ENCODE measurements around the gene ADAMTSL3.

DNA sequence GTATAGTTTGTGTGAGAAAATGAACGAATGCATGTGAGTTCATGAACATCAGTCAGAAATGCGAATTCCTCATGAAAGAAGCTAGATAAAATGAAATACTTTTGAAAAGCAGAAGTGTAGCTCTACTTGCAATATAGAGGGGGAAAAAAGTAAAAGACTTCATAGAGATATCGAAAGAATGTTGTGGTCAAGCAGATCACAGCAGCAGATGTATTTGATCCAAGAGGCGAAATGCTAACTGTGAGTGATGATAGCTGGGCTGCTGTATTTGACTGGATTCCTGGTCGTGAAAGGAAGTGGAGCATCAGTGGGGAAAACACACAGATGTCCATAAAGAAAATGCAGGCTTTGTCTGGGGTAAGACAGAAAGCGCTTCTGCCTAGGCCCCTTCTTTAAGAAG lies 112.4 kb downstream of the ADAMTSL3 start:
- TF ChIP-seq, protein P1, sequence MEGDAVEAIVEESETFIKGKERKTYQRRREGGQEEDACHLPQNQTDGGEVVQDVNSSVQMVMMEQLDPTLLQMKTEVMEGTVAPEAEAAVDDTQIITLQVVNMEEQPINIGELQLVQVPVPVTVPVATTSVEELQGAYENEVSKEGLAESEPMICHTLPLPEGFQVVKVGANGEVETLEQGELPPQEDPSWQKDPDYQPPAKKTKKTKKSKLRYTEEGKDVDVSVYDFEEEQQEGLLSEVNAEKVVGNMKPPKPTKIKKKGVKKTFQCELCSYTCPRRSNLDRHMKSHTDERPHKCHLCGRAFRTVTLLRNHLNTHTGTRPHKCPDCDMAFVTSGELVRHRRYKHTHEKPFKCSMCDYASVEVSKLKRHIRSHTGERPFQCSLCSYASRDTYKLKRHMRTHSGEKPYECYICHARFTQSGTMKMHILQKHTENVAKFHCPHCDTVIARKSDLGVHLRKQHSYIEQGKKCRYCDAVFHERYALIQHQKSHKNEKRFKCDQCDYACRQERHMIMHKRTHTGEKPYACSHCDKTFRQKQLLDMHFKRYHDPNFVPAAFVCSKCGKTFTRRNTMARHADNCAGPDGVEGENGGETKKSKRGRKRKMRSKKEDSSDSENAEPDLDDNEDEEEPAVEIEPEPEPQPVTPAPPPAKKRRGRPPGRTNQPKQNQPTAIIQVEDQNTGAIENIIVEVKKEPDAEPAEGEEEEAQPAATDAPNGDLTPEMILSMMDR (conservative IDR thresholded peaks at IDR 0.05; ENCODE audit: low read depth in 2 of 2), result no peak
- no peak for TF ChIP-seq POLR2AphosphoS5 (IDR thresholded peaks at IDR 0.05; ENCODE audit: low read depth)
- no peak for TF ChIP-seq NANOG (IDR thresholded peaks at IDR 0.05; ENCODE audit: borderline replicate concordance)
- no peak for TF ChIP-seq EZH2 (IDR thresholded peaks at IDR 0.05; ENCODE audit: low read depth, unreplicated experiment)
- no peak for TF ChIP-seq JUNB (IDR thresholded peaks at IDR 0.05; ENCODE audit: unreplicated experiment)
- no peak for TF ChIP-seq EZH2phosphoT487 (IDR thresholded peaks at IDR 0.05; ENCODE audit: unreplicated experiment)
- TF ChIP-seq, protein P2, sequence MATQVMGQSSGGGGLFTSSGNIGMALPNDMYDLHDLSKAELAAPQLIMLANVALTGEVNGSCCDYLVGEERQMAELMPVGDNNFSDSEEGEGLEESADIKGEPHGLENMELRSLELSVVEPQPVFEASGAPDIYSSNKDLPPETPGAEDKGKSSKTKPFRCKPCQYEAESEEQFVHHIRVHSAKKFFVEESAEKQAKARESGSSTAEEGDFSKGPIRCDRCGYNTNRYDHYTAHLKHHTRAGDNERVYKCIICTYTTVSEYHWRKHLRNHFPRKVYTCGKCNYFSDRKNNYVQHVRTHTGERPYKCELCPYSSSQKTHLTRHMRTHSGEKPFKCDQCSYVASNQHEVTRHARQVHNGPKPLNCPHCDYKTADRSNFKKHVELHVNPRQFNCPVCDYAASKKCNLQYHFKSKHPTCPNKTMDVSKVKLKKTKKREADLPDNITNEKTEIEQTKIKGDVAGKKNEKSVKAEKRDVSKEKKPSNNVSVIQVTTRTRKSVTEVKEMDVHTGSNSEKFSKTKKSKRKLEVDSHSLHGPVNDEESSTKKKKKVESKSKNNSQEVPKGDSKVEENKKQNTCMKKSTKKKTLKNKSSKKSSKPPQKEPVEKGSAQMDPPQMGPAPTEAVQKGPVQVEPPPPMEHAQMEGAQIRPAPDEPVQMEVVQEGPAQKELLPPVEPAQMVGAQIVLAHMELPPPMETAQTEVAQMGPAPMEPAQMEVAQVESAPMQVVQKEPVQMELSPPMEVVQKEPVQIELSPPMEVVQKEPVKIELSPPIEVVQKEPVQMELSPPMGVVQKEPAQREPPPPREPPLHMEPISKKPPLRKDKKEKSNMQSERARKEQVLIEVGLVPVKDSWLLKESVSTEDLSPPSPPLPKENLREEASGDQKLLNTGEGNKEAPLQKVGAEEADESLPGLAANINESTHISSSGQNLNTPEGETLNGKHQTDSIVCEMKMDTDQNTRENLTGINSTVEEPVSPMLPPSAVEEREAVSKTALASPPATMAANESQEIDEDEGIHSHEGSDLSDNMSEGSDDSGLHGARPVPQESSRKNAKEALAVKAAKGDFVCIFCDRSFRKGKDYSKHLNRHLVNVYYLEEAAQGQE (IDR thresholded peaks at IDR 0.05; ENCODE audit: unreplicated experiment), result no peak
- TF ChIP-seq, protein P3, sequence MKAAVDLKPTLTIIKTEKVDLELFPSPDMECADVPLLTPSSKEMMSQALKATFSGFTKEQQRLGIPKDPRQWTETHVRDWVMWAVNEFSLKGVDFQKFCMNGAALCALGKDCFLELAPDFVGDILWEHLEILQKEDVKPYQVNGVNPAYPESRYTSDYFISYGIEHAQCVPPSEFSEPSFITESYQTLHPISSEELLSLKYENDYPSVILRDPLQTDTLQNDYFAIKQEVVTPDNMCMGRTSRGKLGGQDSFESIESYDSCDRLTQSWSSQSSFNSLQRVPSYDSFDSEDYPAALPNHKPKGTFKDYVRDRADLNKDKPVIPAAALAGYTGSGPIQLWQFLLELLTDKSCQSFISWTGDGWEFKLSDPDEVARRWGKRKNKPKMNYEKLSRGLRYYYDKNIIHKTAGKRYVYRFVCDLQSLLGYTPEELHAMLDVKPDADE (IDR thresholded peaks at IDR 0.05), result no peak
